Activated CD4-positive, alpha-beta memory T cell treated with anti-CD3 and anti-CD28 coated beads for 36 hours (primary cell): ENCODE results near the gene ALPK3. TPM values are rescaled to one million over a fixed set of nuclear protein-coding genes. Genes with fewer than 3 reads are reported as not detected.
"Not testable (repeated sequence)": the region's sequence is repeated elsewhere in the genome, so short reads cannot be mapped to it uniquely, and the experiment has no call there.

Experiments
- CTCF ChIA-PET: fragments of 350-600 bp; sonication (Branson Sonifier 250); formaldehyde crosslinking; loops from one replicate; lab custom pipeline; 2021; ENCODE audit warnings: antibody characterized with exemption, inconsistent platforms; lab: Charles Lee
- POLR2A ChIA-PET: fragments of 350-600 bp; sonication (Branson Sonifier 250); formaldehyde crosslinking; loops from one replicate; lab custom pipeline; 2021; ENCODE audit warnings: antibody characterized with exemption; lab: Charles Lee
- DNase-seq: peaks from one replicate; pipeline ENCODE4 v3.0.0-alpha.2; 2020
- H3K27ac Mint-ChIP-seq: one replicate; pipeline ENCODE4 v1.8.0; 2021; ENCODE audit warnings: mixed read lengths
- H3K27me3 Mint-ChIP-seq: one replicate; pipeline ENCODE4 v1.8.0; 2021; ENCODE audit warnings: mixed read lengths
- H3K36me3 Mint-ChIP-seq: one replicate; pipeline ENCODE4 v1.8.0; 2021; ENCODE audit warnings: mixed read lengths
- H3K4me1 Mint-ChIP-seq: one replicate; pipeline ENCODE4 v1.8.0; 2021; ENCODE audit warnings: low read depth, mixed read lengths
- H3K4me3 Mint-ChIP-seq: one replicate; pipeline ENCODE4 v1.8.0; 2021; ENCODE audit warnings: mild to moderate bottlenecking, mixed read lengths
- H3K9me3 Mint-ChIP-seq: one replicate; pipeline ENCODE4 v1.8.0; 2021; ENCODE audit warnings: mixed read lengths
- intact Hi-C: fragments of 100-400 bp; cut with micrococcal nuclease; formaldehyde crosslinking; loops from one replicate; pipeline ENCODE4 v1.15.1; 2023
- total RNA-seq, 2 experiments: library from RNA; stranded (reverse); gene quantifications; one replicate each; pipeline ENCODE4 v1.2.3, GENCODE V29; 2021

Gene ALPK3
- total RNA-seq, 2 experiments from 2014 or later, result 0.10 to 0.12 TPM

GRCh38 chr15:84871428-84871985 is 54.4 kb downstream of the ALPK3 start:
- no peaks in the 10 kb centered on the region for H3K36me3 Mint-ChIP-seq
- no peaks in the 10 kb centered on the region for H3K27me3 Mint-ChIP-seq
- H3K4me3 Mint-ChIP-seq, result no peak overlapping the region
- no peak for DNase-seq
- no peaks in the 10 kb centered on the region for H3K4me1 Mint-ChIP-seq
- no peak overlapping the region for H3K27ac Mint-ChIP-seq
- H3K9me3 Mint-ChIP-seq, result no peaks in the 10 kb centered on the region
- ChIA-PET CTCF (interaction anchor here (0.5 to 1.8 kb wide), 4 partner anchors 57 to 284 kb away, joined by 3 to 11 read pairs (median 4); no protein-coding TSS in a partner anchor), POLR2A (no interaction called here)
- intact Hi-C loops, result no loop called here

GRCh38 chr15:84872009-84872910 is 55.1 kb downstream of the ALPK3 start:
- POLR2A ChIA-PET, result no interaction called here
- intact Hi-C loops, result no loop called here
- Mint-ChIP-seq H3K4me3 (no peak overlapping the region), H3K9me3 (no peaks in the 10 kb centered on the region), H3K36me3 (no peaks in the 10 kb centered on the region), H3K27ac (no peak overlapping the region), H3K4me1 (no peaks in the 10 kb centered on the region), H3K27me3 (no peaks in the 10 kb centered on the region)
- CTCF ChIA-PET, result interaction anchor here (0.5 to 1.8 kb wide), 5 partner anchors 10 to 285 kb away, joined by 3 to 11 read pairs (median 3); no protein-coding TSS in a partner anchor
- DNase-seq, result no peak

- ChIA-PET POLR2A (no interaction called here), CTCF (no interaction called here)
- no peak for DNase-seq
- Mint-ChIP-seq H3K4me3 (no peak overlapping the region), H3K4me1 (no peaks in the 10 kb centered on the region), H3K27ac (no peak overlapping the region), H3K36me3 (no peaks in the 10 kb centered on the region), H3K27me3 (no peaks in the 10 kb centered on the region), H3K9me3 (no peaks in the 10 kb centered on the region)
- intact Hi-C loops, result no loop called here
Observed at GRCh38 chr15:84873997-84874396, 56.8 kb downstream of the ALPK3 start.

DNA sequence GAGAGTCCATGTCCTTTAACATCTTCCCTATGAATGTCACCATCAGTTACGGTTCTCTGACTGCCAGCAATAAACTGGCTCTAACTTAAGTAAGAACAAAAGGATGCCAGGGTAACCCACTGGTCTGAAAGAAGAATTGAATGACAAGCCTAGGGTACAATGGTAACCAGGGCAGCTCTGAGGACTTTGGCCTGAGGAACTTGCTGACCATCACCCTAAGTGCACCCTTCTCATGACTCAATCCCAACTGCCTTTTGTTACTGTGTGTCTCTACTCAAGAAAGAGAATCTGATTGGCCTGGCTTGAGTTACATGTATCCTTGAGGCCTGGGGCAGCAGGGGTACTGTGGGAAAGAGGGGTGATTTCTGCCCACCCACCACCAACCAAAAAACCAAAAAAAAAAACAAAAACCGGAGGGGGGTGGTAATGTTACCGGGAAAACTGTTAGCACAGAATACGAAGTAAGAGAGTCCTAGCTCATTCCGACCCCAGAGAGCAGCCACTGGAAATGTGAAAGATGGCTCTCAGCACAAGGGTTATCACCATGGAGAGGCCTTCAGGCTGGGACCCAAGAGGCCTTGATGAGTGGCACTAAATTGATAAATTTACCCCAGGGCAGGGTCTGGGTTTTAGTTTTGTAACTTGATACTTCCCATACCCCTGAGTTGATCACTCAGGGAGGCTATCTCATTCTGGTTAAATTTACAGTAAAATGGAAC is 58.0 kb downstream of the ALPK3 start:
- intact Hi-C loops, result loop anchor here (5.0 kb wide), 1 partner anchor 52 kb away; no protein-coding TSS in a partner anchor
- H3K4me3 Mint-ChIP-seq, result no peak overlapping the region
- no peaks in the 10 kb centered on the region for H3K36me3 Mint-ChIP-seq
- ChIA-PET CTCF (interaction anchor here (1.1 kb wide), 1 partner anchor 305 kb away, joined by 3 read pairs; no protein-coding TSS in a partner anchor), POLR2A (no interaction called here)
- H3K27ac Mint-ChIP-seq, result no peak overlapping the region
- H3K4me1 Mint-ChIP-seq, result no peaks in the 10 kb centered on the region
- H3K27me3 Mint-ChIP-seq, result no peaks in the 10 kb centered on the region
- no peak for DNase-seq
- H3K9me3 Mint-ChIP-seq, result no peaks in the 10 kb centered on the region

GRCh38 chr15:84876269-84876668 is 59.1 kb downstream of the ALPK3 start:
- Mint-ChIP-seq H3K4me1 (no peaks in the 10 kb centered on the region), H3K27ac (no peak overlapping the region)
- intact Hi-C loops, result loop anchor here (5.0 kb wide), 1 partner anchor 51 kb away; no protein-coding TSS in a partner anchor

DNA sequence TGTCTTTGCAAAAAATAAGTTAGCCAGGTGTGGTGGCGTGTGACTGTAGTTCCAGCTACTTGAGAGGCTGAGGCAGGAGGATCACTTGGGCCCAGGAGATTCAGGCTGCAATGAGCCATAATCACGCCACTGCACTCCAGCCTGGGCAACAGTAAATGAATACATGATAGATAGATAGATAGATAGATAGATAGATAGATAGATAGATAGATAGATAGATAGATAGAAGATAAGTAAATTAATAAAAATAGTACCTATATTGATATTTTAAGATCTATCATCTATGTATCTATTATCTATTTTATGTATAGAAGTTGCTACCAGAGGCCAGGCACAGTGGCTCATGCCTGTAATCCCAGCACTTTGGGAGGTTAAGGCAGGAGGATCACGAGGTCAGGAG is 60.5 kb downstream of the ALPK3 start:
- H3K36me3 Mint-ChIP-seq, H3K4me3 Mint-ChIP-seq, H3K27ac Mint-ChIP-seq, POLR2A ChIA-PET, H3K9me3 Mint-ChIP-seq, DNase-seq, H3K4me1 Mint-ChIP-seq, H3K27me3 Mint-ChIP-seq: not testable (repeated sequence)
- intact Hi-C loops, result loop anchor here (1.0 to 5.0 kb wide), 5 partner anchors 50 to 289 kb away; partner anchors contain the start of genes NMB and WDR73
- CTCF ChIA-PET, result interaction anchor here (0.6 to 4.3 kb wide), 16 partner anchors 11 to 291 kb away, joined by 3 to 26 read pairs (median 4); partner anchors contain the start of gene WDR73

More at GRCh38 chr15:84876269-84876668, 59.1 kb downstream of the ALPK3 start:
- H3K4me3 Mint-ChIP-seq, result no peak overlapping the region
- H3K9me3 Mint-ChIP-seq, result no peaks in the 10 kb centered on the region
- ChIA-PET CTCF (interaction anchor here (0.6 to 4.3 kb wide), 6 partner anchors 52 to 289 kb away, joined by 3 to 26 read pairs (median 12); partner anchors contain the start of gene WDR73), POLR2A (no interaction called here)
- DNase-seq, result no peak
- H3K27me3 Mint-ChIP-seq, result no peaks in the 10 kb centered on the region
- no peaks in the 10 kb centered on the region for H3K36me3 Mint-ChIP-seq

DNA sequence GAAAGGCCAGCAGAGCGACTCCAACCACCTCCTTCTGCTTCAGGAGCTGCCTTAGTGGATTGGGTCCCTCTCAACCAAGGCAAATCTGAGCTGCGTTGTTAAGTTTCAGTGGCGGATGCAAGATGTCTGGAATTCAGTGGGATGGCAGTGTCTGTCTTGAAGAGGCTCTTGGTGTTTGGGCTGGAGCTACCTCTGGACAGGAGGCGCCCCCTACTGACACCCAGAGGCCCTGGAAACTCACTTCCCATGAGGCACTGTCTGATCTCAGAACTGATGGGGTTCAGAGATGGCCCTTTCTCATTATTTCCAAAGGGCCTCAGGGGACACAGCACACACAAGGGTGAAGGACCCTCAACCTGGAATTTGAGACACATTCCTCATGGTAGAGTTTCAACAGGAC is 61.3 kb downstream of the ALPK3 start:
- H3K4me3 Mint-ChIP-seq, result no peak overlapping the region
- intact Hi-C loops, result loop anchor here (1.0 to 5.0 kb wide), 5 partner anchors 49 to 290 kb away; partner anchors contain the start of genes NMB and WDR73
- H3K27ac Mint-ChIP-seq, result no peak overlapping the region
- no peaks in the 10 kb centered on the region for H3K4me1 Mint-ChIP-seq
- ChIA-PET CTCF (interaction anchor here (0.6 to 4.3 kb wide), 17 partner anchors 12 to 292 kb away, joined by 3 to 26 read pairs (median 4); partner anchors contain the start of gene WDR73), POLR2A (no interaction called here)
- no peaks in the 10 kb centered on the region for H3K27me3 Mint-ChIP-seq
- no peaks in the 10 kb centered on the region for H3K36me3 Mint-ChIP-seq
- DNase-seq, result peak; percentile 80
- H3K9me3 Mint-ChIP-seq, result no peaks in the 10 kb centered on the region

GRCh38 chr15:84879088-84879780 is 62.1 kb downstream of the ALPK3 start:
- Mint-ChIP-seq H3K27ac (no peak overlapping the region), H3K27me3 (no peaks in the 10 kb centered on the region), H3K4me3 (no peak overlapping the region), H3K9me3 (no peaks in the 10 kb centered on the region), H3K36me3 (no peaks in the 10 kb centered on the region), H3K4me1 (no peaks in the 10 kb centered on the region)
- CTCF ChIA-PET, result interaction anchor here (1.1 to 4.3 kb wide), 10 partner anchors 15 to 292 kb away, joined by 3 to 26 read pairs (median 5); no protein-coding TSS in a partner anchor
- no peak for DNase-seq
- POLR2A ChIA-PET, result no interaction called here
- intact Hi-C loops, result loop anchor here (5.0 kb wide), 1 partner anchor 48 kb away; no protein-coding TSS in a partner anchor

GRCh38 chr15:84880007-84880406 is 62.9 kb downstream of the ALPK3 start:
- H3K27ac Mint-ChIP-seq, result no peak overlapping the region

GRCh38 chr15:84880822-84881519 is 63.8 kb downstream of the ALPK3 start:
- Mint-ChIP-seq H3K4me3 (no peak overlapping the region), H3K36me3 (no peaks in the 10 kb centered on the region), H3K27ac (no peak overlapping the region), H3K9me3 (no peaks in the 10 kb centered on the region), H3K4me1 (no peaks in the 10 kb centered on the region), H3K27me3 (no peaks in the 10 kb centered on the region)
- POLR2A ChIA-PET, result no interaction called here
- CTCF ChIA-PET, result interaction anchor here (1.1 kb wide), 1 partner anchor 282 kb away, joined by 3 read pairs; no protein-coding TSS in a partner anchor
- DNase-seq, result no peak
- intact Hi-C loops, result no loop called here

More at GRCh38 chr15:84880007-84880406, 62.9 kb downstream of the ALPK3 start:
- H3K9me3 Mint-ChIP-seq, result no peaks in the 10 kb centered on the region
- H3K4me3 Mint-ChIP-seq, result no peak overlapping the region
- H3K36me3 Mint-ChIP-seq, result no peaks in the 10 kb centered on the region
- DNase-seq, result no peak
- H3K27me3 Mint-ChIP-seq, result no peaks in the 10 kb centered on the region
- H3K4me1 Mint-ChIP-seq, result no peaks in the 10 kb centered on the region
- ChIA-PET POLR2A (no interaction called here), CTCF (interaction anchor here (4.3 kb wide), 1 partner anchor 293 kb away, joined by 26 read pairs; no protein-coding TSS in a partner anchor)
- intact Hi-C loops, result no loop called here
